Adipocyte (in vitro differentiated cells): ENCODE results near the gene EDRF1.

Source experiments
- DNase-seq: peaks from one replicate; pipeline ENCODE4 v3.0.0-alpha.2; 2015; ENCODE audit warnings: low read depth
- H3K27me3 ChIP-seq: replicated peaks from 2 replicates; pipeline ENCODE4 v1.7.0; 2013; ENCODE audit warnings: mild to moderate bottlenecking, low read length, moderate library complexity; ENCODE audit not compliant: control insufficient read depth, insufficient read depth
- H3K36me3 ChIP-seq: 2 replicates; pipeline ENCODE4 v1.7.0; 2013; ENCODE audit warnings: low read length, mild to moderate bottlenecking, moderate library complexity; ENCODE audit not compliant: control insufficient read depth, insufficient read depth, severe bottlenecking
- H3K4me1 ChIP-seq: 2 replicates; pipeline ENCODE4 v1.7.0; 2013; ENCODE audit warnings: mild to moderate bottlenecking, low read length, moderate library complexity; ENCODE audit not compliant: control insufficient read depth, insufficient read depth
- H3K4me3 ChIP-seq: 2 replicates; pipeline ENCODE4 v1.7.0; 2013; ENCODE audit warnings: mild to moderate bottlenecking, low read length, moderate library complexity
- H3K9ac ChIP-seq: 2 replicates; pipeline ENCODE4 v1.7.0; 2013; ENCODE audit warnings: mild to moderate bottlenecking, low read length, moderate library complexity
- H3K9me3 ChIP-seq: 2 replicates; pipeline ENCODE4 v1.7.0; 2013; ENCODE audit warnings: mild to moderate bottlenecking, low read length, moderate library complexity; ENCODE audit not compliant: control insufficient read depth

Gene EDRF1

DNA sequence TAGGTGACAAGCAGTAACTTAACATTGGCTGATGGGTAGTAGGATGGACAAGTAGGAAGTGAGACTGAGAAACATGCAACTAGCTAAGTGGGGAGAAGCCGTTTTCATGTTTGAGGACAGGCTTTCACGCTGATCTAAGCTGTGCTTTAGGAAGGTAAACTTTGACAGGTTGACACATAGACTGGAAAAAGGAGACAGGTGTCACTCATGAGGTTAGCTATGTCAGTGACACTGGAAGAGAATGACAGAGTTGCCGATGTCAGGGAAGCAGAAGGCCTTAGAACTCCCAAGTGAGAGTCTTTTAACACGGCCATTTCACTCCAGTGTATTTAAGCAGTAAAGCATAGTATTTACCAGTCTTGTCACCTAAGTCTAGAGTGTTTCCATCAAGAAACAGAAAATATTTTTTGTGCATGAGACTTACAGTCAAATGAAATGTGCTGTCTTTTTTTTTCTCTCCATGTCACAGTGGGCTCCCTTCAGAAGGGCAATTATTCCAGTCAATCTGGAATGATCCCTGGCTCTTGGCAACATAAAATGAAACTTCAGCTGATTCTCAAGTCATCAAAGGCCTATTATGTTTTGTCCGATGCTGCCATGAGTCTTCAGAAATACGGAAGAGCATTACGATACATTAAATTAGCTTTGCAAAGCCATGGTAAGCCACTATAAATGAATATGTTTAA, 20.6 kb downstream of the EDRF1 start:
- no peak for DNase-seq
- Histone ChIP-seq H3K36me3 (peaks cover 94% of the 10 kb centered on the region), H3K4me3 (no peak overlapping the region), H3K9ac (no peak overlapping the region), H3K9me3 (no peaks in the 10 kb centered on the region), H3K4me1 (no peaks in the 10 kb centered on the region), H3K27me3 (no peaks in the 10 kb centered on the region)

DNA sequence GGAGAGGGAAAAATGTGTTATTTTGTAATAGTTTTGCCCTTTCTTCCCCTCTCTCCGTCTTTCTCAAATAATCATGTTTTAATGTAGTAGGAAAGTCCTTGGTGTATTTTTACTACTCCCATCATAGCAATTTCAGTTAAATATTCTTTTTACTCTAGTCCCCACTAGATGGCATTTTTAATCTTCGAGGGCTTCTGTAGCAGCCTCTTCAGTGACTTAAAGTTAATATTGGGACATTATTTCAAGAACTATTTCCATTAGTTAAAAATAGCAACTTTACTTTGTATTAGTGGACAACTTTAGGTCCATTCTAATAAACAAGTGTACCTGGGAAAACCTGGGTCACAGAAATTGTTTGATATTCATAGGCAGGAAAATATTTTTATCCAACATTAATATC, 23.0 kb downstream of the EDRF1 start:
- peaks cover 94% of the 10 kb centered on the region for H3K36me3 ChIP-seq
- no peak overlapping the region for H3K4me3 ChIP-seq
- H3K9me3 ChIP-seq = no peaks in the 10 kb centered on the region
- no peaks in the 10 kb centered on the region for H3K4me1 ChIP-seq
- no peak overlapping the region for H3K9ac ChIP-seq
- no peaks in the 10 kb centered on the region for H3K27me3 ChIP-seq
- peak; percentile 31 for DNase-seq

DNA sequence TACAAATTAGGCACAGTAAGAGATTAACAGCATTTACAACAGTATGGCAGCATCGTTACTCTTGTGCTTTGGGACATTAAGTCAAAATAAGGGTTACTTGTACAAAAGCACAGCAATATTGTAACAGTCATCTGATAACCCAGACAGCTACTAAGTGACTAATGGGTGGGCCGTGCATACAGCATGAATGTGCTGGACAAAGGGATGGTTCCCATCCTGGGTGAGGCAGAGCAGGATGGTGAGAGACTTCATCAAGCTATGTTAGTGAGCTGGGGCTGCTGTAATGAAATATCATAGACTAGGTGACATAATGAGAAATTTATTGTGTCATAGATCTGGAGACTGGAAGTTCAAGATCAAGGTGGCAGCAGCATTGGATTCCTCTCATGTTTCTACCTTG, 25.4 kb downstream of the EDRF1 start:
- H3K4me3 ChIP-seq = no peak overlapping the region
- H3K9me3 ChIP-seq = no peaks in the 10 kb centered on the region
- H3K4me1 ChIP-seq = no peaks in the 10 kb centered on the region
- H3K9ac ChIP-seq = no peak overlapping the region
- no peak for DNase-seq
- peaks cover 92% of the 10 kb centered on the region for H3K36me3 ChIP-seq
- H3K27me3 ChIP-seq = no peaks in the 10 kb centered on the region

DNA sequence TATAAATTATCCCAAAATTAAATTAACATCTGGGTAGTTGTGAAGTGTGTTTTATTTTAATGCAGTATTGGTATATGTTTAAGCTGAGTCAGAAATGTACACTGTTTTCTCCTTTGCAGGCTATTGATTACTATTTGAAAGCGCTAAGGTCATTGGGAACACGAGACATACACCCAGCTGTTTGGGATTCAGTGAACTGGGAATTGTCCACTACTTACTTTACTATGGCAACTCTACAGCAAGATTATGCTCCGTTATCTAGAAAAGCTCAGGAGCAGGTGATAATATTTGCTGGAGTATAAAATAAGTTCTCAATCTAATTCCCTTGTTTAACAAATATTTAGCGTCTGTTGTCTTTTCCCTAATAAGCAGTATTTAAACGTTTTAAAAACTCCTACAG, 27.9 kb downstream of the EDRF1 start:
- H3K9ac ChIP-seq = no peak overlapping the region
- no peaks in the 10 kb centered on the region for H3K27me3 ChIP-seq
- peaks cover 95% of the 10 kb centered on the region for H3K36me3 ChIP-seq

DNA sequence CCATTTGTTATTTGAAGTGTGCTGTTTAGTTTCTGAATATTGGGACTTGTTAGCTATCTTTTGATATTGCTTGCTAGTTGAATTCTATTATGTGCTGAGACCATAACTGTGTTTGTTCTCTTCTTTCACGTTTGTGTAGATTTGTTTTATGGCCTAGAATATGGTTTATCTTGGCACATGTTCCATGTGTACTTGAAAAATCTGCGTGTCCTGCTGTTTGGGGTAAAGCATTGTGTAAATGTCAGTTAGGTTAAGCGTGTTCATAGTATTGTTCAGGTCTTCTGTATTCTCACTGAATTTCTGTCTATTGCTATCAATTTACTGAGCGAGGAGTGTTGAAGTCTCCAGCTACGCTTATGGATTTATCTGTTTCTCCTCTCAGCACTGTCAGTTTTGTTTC, 36.7 kb downstream of the EDRF1 start:
- no peak overlapping the region for H3K9ac ChIP-seq
- no peaks in the 10 kb centered on the region for H3K9me3 ChIP-seq
- DNase-seq = no peak
- H3K4me3 ChIP-seq = no peak overlapping the region
- peaks cover 93% of the 10 kb centered on the region for H3K36me3 ChIP-seq
- H3K27me3 ChIP-seq = no peaks in the 10 kb centered on the region
- no peaks in the 10 kb centered on the region for H3K4me1 ChIP-seq

More for the DNA sequence above, 27.9 kb downstream of the EDRF1 start:
- no peaks in the 10 kb centered on the region for H3K9me3 ChIP-seq
- H3K4me1 ChIP-seq = no peaks in the 10 kb centered on the region
- DNase-seq = no peak
- H3K4me3 ChIP-seq = no peak overlapping the region

DNA sequence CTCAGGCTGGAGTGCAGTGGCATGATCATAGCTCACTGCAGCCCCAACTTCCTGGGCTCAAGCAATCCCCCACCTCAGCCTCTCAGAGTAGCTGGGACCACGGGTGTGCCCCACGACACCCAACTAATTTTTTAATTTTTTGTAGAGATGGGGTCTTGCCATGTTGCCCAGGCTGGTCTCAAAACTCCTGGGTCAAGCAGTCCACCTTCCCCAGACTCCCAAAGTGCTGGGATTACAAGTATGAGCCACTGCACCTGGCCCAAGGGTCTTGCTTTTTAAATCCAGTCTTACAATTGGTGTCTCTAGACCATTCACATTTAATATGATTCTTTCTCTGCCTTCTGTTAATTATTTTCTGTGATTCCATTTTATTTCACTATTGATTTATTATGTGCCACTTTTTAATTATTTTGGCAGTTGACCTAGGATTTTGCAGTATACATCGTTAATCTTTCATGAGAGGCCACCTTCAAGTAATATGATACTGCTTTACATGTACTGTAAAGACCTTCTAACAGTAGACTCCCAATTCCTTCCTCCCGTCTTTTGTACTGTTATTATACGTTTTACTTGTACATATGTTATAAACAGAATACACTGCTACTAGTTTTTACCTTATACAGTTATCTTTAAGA, 37.5 kb downstream of the EDRF1 start:
- Histone ChIP-seq H3K36me3 (peaks cover 91% of the 10 kb centered on the region), H3K4me1 (no peaks in the 10 kb centered on the region), H3K27me3 (no peaks in the 10 kb centered on the region), H3K4me3 (no peak overlapping the region), H3K9ac (no peak overlapping the region), H3K9me3 (no peaks in the 10 kb centered on the region)
- no peak for DNase-seq

DNA sequence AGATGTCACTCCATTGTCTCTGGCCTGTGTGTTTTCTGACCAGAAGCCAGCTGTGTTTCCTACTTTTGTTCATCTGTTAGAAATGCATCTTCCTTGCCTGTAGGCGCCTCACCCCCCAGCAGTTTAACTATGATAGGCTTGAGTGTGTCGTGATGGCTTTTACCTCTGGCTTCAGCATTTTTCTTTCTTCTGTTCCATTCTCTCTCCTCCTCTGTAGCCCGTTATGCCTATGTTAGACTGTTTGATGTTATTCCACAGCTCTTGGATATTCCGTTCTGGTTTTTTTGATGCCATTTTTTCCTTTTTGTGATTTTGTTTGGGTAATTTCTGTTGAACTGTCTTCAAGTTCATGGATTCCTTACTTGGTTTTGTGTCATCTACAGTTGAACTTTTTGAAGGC, 38.2 kb downstream of the EDRF1 start:
- Histone ChIP-seq H3K27me3 (no peaks in the 10 kb centered on the region), H3K4me1 (no peaks in the 10 kb centered on the region), H3K36me3 (peaks cover 90% of the 10 kb centered on the region), H3K9me3 (no peaks in the 10 kb centered on the region), H3K4me3 (no peak overlapping the region), H3K9ac (no peak overlapping the region)
- DNase-seq = no peak

DNA sequence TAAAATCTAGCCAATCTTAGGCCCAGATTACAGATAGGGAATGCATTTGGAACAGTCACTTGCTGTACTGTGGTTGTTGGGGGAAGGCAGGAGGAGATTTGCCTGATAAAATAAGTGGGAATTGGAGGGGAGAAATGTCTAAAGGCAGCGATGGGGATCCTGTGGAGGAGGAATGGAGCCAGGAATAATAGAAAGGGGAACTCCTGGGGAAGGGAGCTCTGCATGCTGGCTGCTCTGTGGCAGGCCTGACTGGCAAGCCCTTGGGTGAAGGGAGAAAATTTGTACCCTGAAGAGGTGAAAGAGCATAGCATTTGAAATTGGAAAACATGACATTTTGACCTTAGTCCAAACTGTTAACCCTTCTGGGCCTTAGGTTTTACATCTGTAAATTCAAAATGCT, 42.5 kb downstream of the EDRF1 start:
- no peaks in the 10 kb centered on the region for H3K9me3 ChIP-seq
- peaks cover 82% of the 10 kb centered on the region for H3K36me3 ChIP-seq
- no peaks in the 10 kb centered on the region for H3K4me1 ChIP-seq
- no peak overlapping the region for H3K9ac ChIP-seq
- DNase-seq = no peak
- no peaks in the 10 kb centered on the region for H3K27me3 ChIP-seq
- no peak overlapping the region for H3K4me3 ChIP-seq

DNA sequence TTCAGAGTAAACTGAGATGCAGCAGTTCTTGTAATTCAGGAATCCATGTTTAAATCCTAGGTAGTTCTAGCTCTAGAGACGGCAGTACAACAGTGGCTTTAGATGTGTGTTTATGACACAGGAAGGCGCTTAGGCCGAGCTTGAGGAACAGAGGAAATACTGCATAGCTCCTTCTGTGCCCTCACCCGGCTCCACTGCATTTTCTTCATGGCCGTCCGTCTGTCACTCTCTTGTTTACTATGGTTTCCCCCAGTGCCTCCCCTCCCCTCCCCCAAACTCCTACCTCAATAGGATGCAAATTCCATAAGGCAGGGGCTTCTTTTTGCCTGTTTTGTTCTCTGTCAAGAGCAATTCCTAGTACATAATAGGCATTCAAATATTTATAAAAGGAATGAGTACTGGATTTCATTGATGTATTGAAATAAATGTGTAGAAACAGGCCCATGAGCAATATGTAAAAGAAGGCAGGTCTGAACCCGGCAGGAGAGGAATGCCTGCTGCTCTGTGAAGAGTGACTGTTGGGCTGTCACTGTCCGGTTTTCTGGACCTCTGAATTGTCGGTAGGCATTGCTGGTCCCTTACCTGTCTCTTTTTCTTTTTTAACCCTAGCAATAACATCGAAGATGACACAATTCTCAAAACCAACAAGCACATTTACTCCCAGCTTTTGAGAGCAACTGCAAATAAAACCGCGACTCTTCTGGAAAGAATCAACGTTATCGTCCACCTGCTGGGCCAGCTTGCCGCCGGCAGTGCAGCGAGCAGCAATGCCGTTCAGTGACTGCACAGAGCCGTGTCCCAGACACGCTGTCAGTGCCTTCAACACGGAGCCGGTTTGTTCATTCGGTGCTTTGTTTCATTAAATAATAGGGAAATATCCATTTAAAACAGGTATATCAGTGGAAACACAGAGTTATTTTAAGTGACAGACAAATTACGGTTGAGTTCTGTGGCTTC, 43.5 kb downstream of the EDRF1 start:
- no peaks in the 10 kb centered on the region for H3K9me3 ChIP-seq
- no peak for DNase-seq
- H3K4me1 ChIP-seq = peaks cover under 1% of the 10 kb centered on the region
- no peak overlapping the region for H3K4me3 ChIP-seq
- H3K9ac ChIP-seq = no peak overlapping the region
- H3K36me3 ChIP-seq = peaks cover 72% of the 10 kb centered on the region
- H3K27me3 ChIP-seq = no peaks in the 10 kb centered on the region

DNA sequence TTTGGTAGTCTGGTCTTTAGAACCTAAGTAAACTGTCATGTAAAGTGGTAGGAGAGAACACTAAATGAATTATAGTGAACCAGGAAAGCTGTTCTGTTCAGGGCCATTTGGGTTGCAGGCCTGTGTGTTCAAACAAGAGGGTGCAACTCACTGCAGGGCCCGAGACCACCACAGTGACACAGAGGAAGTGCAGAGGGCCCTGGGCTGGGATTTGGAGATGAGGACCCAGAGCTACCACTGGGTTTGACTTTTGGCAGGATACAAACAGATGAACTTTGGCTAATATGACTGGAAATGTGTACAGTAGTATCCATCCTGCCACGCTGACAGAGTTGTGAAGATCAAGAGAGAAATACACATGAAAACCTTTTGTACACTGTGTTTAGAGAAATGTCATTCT, 46.3 kb downstream of the EDRF1 start:
- Histone ChIP-seq H3K27me3 (no peaks in the 10 kb centered on the region), H3K4me1 (peaks cover 7% of the 10 kb centered on the region), H3K36me3 (peaks cover 45% of the 10 kb centered on the region), H3K9ac (no peak overlapping the region), H3K9me3 (no peaks in the 10 kb centered on the region), H3K4me3 (no peak overlapping the region)
- DNase-seq = no peak

DNA sequence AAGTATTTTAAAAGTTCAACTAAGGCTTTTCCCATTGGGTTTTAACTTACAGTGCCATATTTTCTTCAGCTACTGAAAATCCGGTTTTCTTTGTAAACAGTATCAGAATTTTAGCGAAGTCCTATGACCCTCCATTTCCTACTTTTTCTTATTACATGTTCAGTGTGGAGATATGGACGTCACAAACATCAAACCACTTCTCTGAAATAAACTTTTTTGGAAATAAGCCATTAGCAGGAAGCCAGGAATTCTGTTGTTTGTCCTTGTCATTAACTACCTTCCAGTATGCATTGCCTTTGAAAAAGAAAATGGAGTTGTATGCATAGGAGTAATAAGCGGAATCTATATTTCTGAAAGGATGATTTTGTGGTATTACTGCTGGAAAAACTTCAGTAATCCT, 47.0 kb downstream of the EDRF1 start:
- Histone ChIP-seq H3K27me3 (no peaks in the 10 kb centered on the region), H3K4me3 (no peak overlapping the region), H3K9ac (no peak overlapping the region), H3K4me1 (peaks cover 7% of the 10 kb centered on the region), H3K36me3 (peaks cover 40% of the 10 kb centered on the region), H3K9me3 (no peaks in the 10 kb centered on the region)
- DNase-seq = no peak
